ENCODE data around the gene ANGPT4. TPM values are rescaled to one million over a fixed set of nuclear protein-coding genes. Genes with fewer than 3 reads are reported as not detected.
"Not testable (repeated sequence)": the region's sequence is repeated elsewhere in the genome, so short reads cannot be mapped to it uniquely, and the experiment has no call there.

The ANGPT4 gene
- polyA plus RNA-seq, 4 donors, result 0.01 to 0.70 TPM; not detected in 2

- H3K4me1 ChIP-seq (ENCODE audit: control insufficient read depth in 3 of 3, insufficient read depth in 2 of 3, low read depth in 1 of 3, low read length in 2 of 3), result peaks cover 0 to 11% (median 11%) of the 10 kb centered on the region in 3 donors
- no peak overlapping the region for H3K4me3 ChIP-seq (ENCODE audit: low read depth in 1 of 3, low read length in 3 of 3)
- FAIRE-seq (no peak), DNase-seq (no peak)
- H3K27ac ChIP-seq (ENCODE audit: low read depth in 1 of 3, low read length in 2 of 3), result no peak overlapping the region
- no peaks in the 10 kb centered on the region for H3K9me3 ChIP-seq (ENCODE audit: control insufficient read depth in 2 of 2, insufficient read depth in 1 of 2, low read depth in 1 of 2, low read length in 1 of 2)
- no peaks in the 10 kb centered on the region for H3K36me3 ChIP-seq (ENCODE audit: control insufficient read depth in 3 of 3, insufficient read depth in 2 of 3, low read depth in 1 of 3, low read length in 3 of 3)
- H3K27me3 ChIP-seq (ENCODE audit: control insufficient read depth in 3 of 3, insufficient read depth in 3 of 3, low read length in 3 of 3), result no peaks in the 10 kb centered on the region
- WGBS, 3 donors, result 83 to 89% (median 89%) methylated on average over 3 of the region's 3 CpGs
Measured at GRCh38 chr20:831251-831650, 84.9 kb downstream of the ANGPT4 start.

- no peaks in the 10 kb centered on the region for H3K27me3 ChIP-seq (ENCODE audit: control insufficient read depth in 3 of 3, insufficient read depth in 3 of 3, low read length in 3 of 3)
- H3K9me3 ChIP-seq (ENCODE audit: control insufficient read depth in 2 of 2, insufficient read depth in 1 of 2, low read depth in 1 of 2, low read length in 1 of 2), result no peaks in the 10 kb centered on the region
- 73 to 89% (median 82%) methylated on average over 8 of the region's 8 CpGs for WGBS, 3 donors
- H3K4me1 ChIP-seq (ENCODE audit: control insufficient read depth in 3 of 3, insufficient read depth in 2 of 3, low read depth in 1 of 3, low read length in 2 of 3), result peaks cover 0 to 8% (median 5%) of the 10 kb centered on the region in 3 donors
- H3K4me3 ChIP-seq (ENCODE audit: low read depth in 1 of 3, low read length in 3 of 3), result no peak overlapping the region
- FAIRE-seq, result no peak
- no peaks in the 10 kb centered on the region for H3K36me3 ChIP-seq (ENCODE audit: control insufficient read depth in 3 of 3, insufficient read depth in 2 of 3, low read depth in 1 of 3, low read length in 3 of 3)
- no peak overlapping the region for H3K27ac ChIP-seq (ENCODE audit: low read depth in 1 of 3, low read length in 2 of 3)
- DNase-seq, result no peak
Measured at GRCh38 chr20:830011-830521, 86.1 kb downstream of the ANGPT4 start.

GRCh38 chr20:829551-829950 is 86.6 kb downstream of the ANGPT4 start:
- Histone ChIP-seq H3K4me3 (ENCODE audit: low read depth in 1 of 3, low read length in 3 of 3) (no peak overlapping the region), H3K36me3 (ENCODE audit: control insufficient read depth in 3 of 3, insufficient read depth in 2 of 3, low read depth in 1 of 3, low read length in 3 of 3) (no peaks in the 10 kb centered on the region), H3K9me3 (ENCODE audit: control insufficient read depth in 2 of 2, insufficient read depth in 1 of 2, low read depth in 1 of 2, low read length in 1 of 2) (no peaks in the 10 kb centered on the region), H3K4me1 (ENCODE audit: control insufficient read depth in 3 of 3, insufficient read depth in 2 of 3, low read depth in 1 of 3, low read length in 2 of 3) (peaks cover 0 to 8% (median 6%) of the 10 kb centered on the region in 3 donors), H3K27me3 (ENCODE audit: control insufficient read depth in 3 of 3, insufficient read depth in 3 of 3, low read length in 3 of 3) (no peaks in the 10 kb centered on the region), H3K27ac (ENCODE audit: low read depth in 1 of 3, low read length in 2 of 3) (peak overlapping the region in 1 of 3 donors; percentile 17)
- FAIRE-seq (no peak), DNase-seq (no peak)
- WGBS, 3 donors, result 85 to 91% (median 91%) methylated on average over 2 of the region's 2 CpGs

GRCh38 chr20:828987-829386 is 87.1 kb downstream of the ANGPT4 start:
- FAIRE-seq (no peak), DNase-seq (peak; percentile 53 to 83)
- H3K4me3 ChIP-seq (ENCODE audit: low read depth in 1 of 3, low read length in 3 of 3), result no peak overlapping the region
- H3K27ac ChIP-seq (ENCODE audit: low read depth in 1 of 3, low read length in 2 of 3), result peak overlapping the region in 2 of 3 donors; percentile 17 to 26
- H3K27me3 ChIP-seq (ENCODE audit: control insufficient read depth in 3 of 3, insufficient read depth in 3 of 3, low read length in 3 of 3), result no peaks in the 10 kb centered on the region
- peaks cover 0 to 7% (median 3%) of the 10 kb centered on the region in 3 donors for H3K4me1 ChIP-seq (ENCODE audit: control insufficient read depth in 3 of 3, insufficient read depth in 2 of 3, low read depth in 1 of 3, low read length in 2 of 3)
- H3K9me3 ChIP-seq (ENCODE audit: control insufficient read depth in 2 of 2, insufficient read depth in 1 of 2, low read depth in 1 of 2, low read length in 1 of 2), result no peaks in the 10 kb centered on the region
- WGBS, 3 donors, result 16 to 41% (median 39%) methylated on average over 6 of the region's 6 CpGs
- H3K36me3 ChIP-seq (ENCODE audit: control insufficient read depth in 3 of 3, insufficient read depth in 2 of 3, low read depth in 1 of 3, low read length in 3 of 3), result no peaks in the 10 kb centered on the region

- 87 to 88% (median 88%) methylated on average over 7 to 8 of the region's 8 CpGs for WGBS, 3 donors
- not testable (repeated sequence) for H3K4me3 ChIP-seq (ENCODE audit: low read depth in 1 of 3, low read length in 3 of 3); H3K27ac ChIP-seq (ENCODE audit: low read depth in 1 of 3, low read length in 2 of 3); DNase-seq; H3K4me1 ChIP-seq (ENCODE audit: control insufficient read depth in 3 of 3, insufficient read depth in 2 of 3, low read depth in 1 of 3, low read length in 2 of 3); H3K36me3 ChIP-seq (ENCODE audit: control insufficient read depth in 3 of 3, insufficient read depth in 2 of 3, low read depth in 1 of 3, low read length in 3 of 3); FAIRE-seq; H3K9me3 ChIP-seq (ENCODE audit: control insufficient read depth in 2 of 2, insufficient read depth in 1 of 2, low read depth in 1 of 2, low read length in 1 of 2); H3K27me3 ChIP-seq (ENCODE audit: control insufficient read depth in 3 of 3, insufficient read depth in 3 of 3, low read length in 3 of 3)
Measured at GRCh38 chr20:827981-828380, 88.2 kb downstream of the ANGPT4 start.

GRCh38 chr20:826695-827323 is 89.3 kb downstream of the ANGPT4 start:
- 84 to 91% (median 90%) methylated on average over 7 of the region's 7 CpGs for WGBS, 3 donors
- H3K4me3 ChIP-seq (ENCODE audit: low read depth in 1 of 3, low read length in 3 of 3), result no peak overlapping the region
- H3K27ac ChIP-seq (ENCODE audit: low read depth in 1 of 3, low read length in 2 of 3), result no peak overlapping the region
- FAIRE-seq (no peak), DNase-seq (no peak)
- H3K36me3 ChIP-seq (ENCODE audit: control insufficient read depth in 3 of 3, insufficient read depth in 2 of 3, low read depth in 1 of 3, low read length in 3 of 3), result no peaks in the 10 kb centered on the region
- peaks cover 0 to 14% (median 10%) of the 10 kb centered on the region in 3 donors for H3K4me1 ChIP-seq (ENCODE audit: control insufficient read depth in 3 of 3, insufficient read depth in 2 of 3, low read depth in 1 of 3, low read length in 2 of 3)
- H3K27me3 ChIP-seq (ENCODE audit: control insufficient read depth in 3 of 3, insufficient read depth in 3 of 3, low read length in 3 of 3), result no peaks in the 10 kb centered on the region
- no peaks in the 10 kb centered on the region for H3K9me3 ChIP-seq (ENCODE audit: control insufficient read depth in 2 of 2, insufficient read depth in 1 of 2, low read depth in 1 of 2, low read length in 1 of 2)

- Histone ChIP-seq H3K27ac (ENCODE audit: low read depth in 1 of 3, low read length in 2 of 3) (no peak overlapping the region), H3K4me1 (ENCODE audit: control insufficient read depth in 3 of 3, insufficient read depth in 2 of 3, low read depth in 1 of 3, low read length in 2 of 3) (peaks cover 0 to 14% (median 11%) of the 10 kb centered on the region in 3 donors), H3K9me3 (ENCODE audit: control insufficient read depth in 2 of 2, insufficient read depth in 1 of 2, low read depth in 1 of 2, low read length in 1 of 2) (no peaks in the 10 kb centered on the region), H3K36me3 (ENCODE audit: control insufficient read depth in 3 of 3, insufficient read depth in 2 of 3, low read depth in 1 of 3, low read length in 3 of 3) (no peaks in the 10 kb centered on the region), H3K27me3 (ENCODE audit: control insufficient read depth in 3 of 3, insufficient read depth in 3 of 3, low read length in 3 of 3) (no peaks in the 10 kb centered on the region), H3K4me3 (ENCODE audit: low read depth in 1 of 3, low read length in 3 of 3) (no peak overlapping the region)
- 77 to 90% (median 86%) methylated on average over 9 of the region's 9 CpGs for WGBS, 3 donors
- no peak for DNase-seq
- FAIRE-seq, result no peak
Measured at GRCh38 chr20:825710-826421, 90.3 kb downstream of the ANGPT4 start.

GRCh38 chr20:824916-825315 is 91.2 kb downstream of the ANGPT4 start:
- Histone ChIP-seq H3K4me1 (ENCODE audit: control insufficient read depth in 3 of 3, insufficient read depth in 2 of 3, low read depth in 1 of 3, low read length in 2 of 3) (peaks cover 0 to 14% (median 11%) of the 10 kb centered on the region in 3 donors), H3K27me3 (ENCODE audit: control insufficient read depth in 3 of 3, insufficient read depth in 3 of 3, low read length in 3 of 3) (no peaks in the 10 kb centered on the region), H3K36me3 (ENCODE audit: control insufficient read depth in 3 of 3, insufficient read depth in 2 of 3, low read depth in 1 of 3, low read length in 3 of 3) (no peaks in the 10 kb centered on the region), H3K4me3 (ENCODE audit: low read depth in 1 of 3, low read length in 3 of 3) (no peak overlapping the region), H3K27ac (ENCODE audit: low read depth in 1 of 3, low read length in 2 of 3) (no peak overlapping the region), H3K9me3 (ENCODE audit: control insufficient read depth in 2 of 2, insufficient read depth in 1 of 2, low read depth in 1 of 2, low read length in 1 of 2) (no peaks in the 10 kb centered on the region)
- FAIRE-seq, result no peak
- DNase-seq, result no peak
- WGBS, 3 donors, result 76 to 82% (median 76%) methylated on average over 4 of the region's 4 CpGs
